GM06990 (cell line): ENCODE data around the gene MYBL2.

Source experiments
- DNase-seq: peaks from one replicate; pipeline ENCODE4 v3.0.0-alpha.2; 2011; ENCODE audit not compliant: insufficient read length; ENCODE audit errors: extremely low read depth
- H3K27me3 ChIP-seq: replicated peaks from 2 replicates; pipeline ENCODE4 v1.6.0; 2011; ENCODE audit warnings: low read length; ENCODE audit not compliant: control insufficient read depth, insufficient read depth
- H3K36me3 ChIP-seq: 2 replicates; pipeline ENCODE4 v1.5.1; 2011; ENCODE audit warnings: low read length; ENCODE audit not compliant: control insufficient read depth, insufficient read depth
- H3K4me3 ChIP-seq: replicated peaks from 2 replicates; pipeline ENCODE4 v1.5.1; 2011; ENCODE audit warnings: low read depth, mild to moderate bottlenecking, control low read depth, low read length
- TF ChIP-seq, protein P1 (sequence below): IDR thresholded peaks from 2 replicates; pipeline ENCODE4 v1.5.1; 2011; ENCODE audit warnings: low read length, control low read depth, mild to moderate bottlenecking, inconsistent platforms; ENCODE audit not compliant: insufficient read depth, poor library complexity, severe bottlenecking

MYBL2 gene

GRCh38 chr20:43725666-43726065, 58.8 kb downstream of the MYBL2 start:
- Histone ChIP-seq H3K4me3 (no peak overlapping the region), H3K36me3 (no peaks in the 10 kb centered on the region), H3K27me3 (no peaks in the 10 kb centered on the region)
- no peak for DNase-seq
- TF ChIP-seq, protein P1, sequence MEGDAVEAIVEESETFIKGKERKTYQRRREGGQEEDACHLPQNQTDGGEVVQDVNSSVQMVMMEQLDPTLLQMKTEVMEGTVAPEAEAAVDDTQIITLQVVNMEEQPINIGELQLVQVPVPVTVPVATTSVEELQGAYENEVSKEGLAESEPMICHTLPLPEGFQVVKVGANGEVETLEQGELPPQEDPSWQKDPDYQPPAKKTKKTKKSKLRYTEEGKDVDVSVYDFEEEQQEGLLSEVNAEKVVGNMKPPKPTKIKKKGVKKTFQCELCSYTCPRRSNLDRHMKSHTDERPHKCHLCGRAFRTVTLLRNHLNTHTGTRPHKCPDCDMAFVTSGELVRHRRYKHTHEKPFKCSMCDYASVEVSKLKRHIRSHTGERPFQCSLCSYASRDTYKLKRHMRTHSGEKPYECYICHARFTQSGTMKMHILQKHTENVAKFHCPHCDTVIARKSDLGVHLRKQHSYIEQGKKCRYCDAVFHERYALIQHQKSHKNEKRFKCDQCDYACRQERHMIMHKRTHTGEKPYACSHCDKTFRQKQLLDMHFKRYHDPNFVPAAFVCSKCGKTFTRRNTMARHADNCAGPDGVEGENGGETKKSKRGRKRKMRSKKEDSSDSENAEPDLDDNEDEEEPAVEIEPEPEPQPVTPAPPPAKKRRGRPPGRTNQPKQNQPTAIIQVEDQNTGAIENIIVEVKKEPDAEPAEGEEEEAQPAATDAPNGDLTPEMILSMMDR, result no peak

GRCh38 chr20:43726333-43726732, 59.4 kb downstream of the MYBL2 start:
- H3K4me3 ChIP-seq, result no peak overlapping the region
- H3K27me3 ChIP-seq, result no peaks in the 10 kb centered on the region
- TF ChIP-seq, protein P1, result no peak
- no peak for DNase-seq
- H3K36me3 ChIP-seq, result no peaks in the 10 kb centered on the region

- H3K4me3 ChIP-seq, result no peak within 1 kb of the TSS
- TF ChIP-seq, protein P1, result no peak
- no peak for DNase-seq
- H3K36me3 ChIP-seq, result no peaks in the 10 kb centered on the region
- no peaks in the 10 kb centered on the region for H3K27me3 ChIP-seq
These were observed 60.0 kb downstream of the MYBL2 start, which contains the start of gene GTSF1L for GRCh38 chr20:43726811-43727338. GTSF1L (minus strand) TSS chr20:43727002; CDS start chr20:43726694, 308 bp downstream.

GRCh38 chr20:43727980-43728590, 61.2 kb downstream of the MYBL2 start:
- TF ChIP-seq, protein P1, result no peak
- H3K4me3 ChIP-seq, result no peak overlapping the region
- H3K36me3 ChIP-seq, result no peaks in the 10 kb centered on the region
- no peaks in the 10 kb centered on the region for H3K27me3 ChIP-seq
- DNase-seq, result no peak

GRCh38 chr20:43728686-43729255, 61.9 kb downstream of the MYBL2 start:
- Histone ChIP-seq H3K36me3 (no peaks in the 10 kb centered on the region), H3K4me3 (no peak overlapping the region), H3K27me3 (no peaks in the 10 kb centered on the region)
- TF ChIP-seq, protein P1, result no peak
- no peak for DNase-seq
